Calu3 (cell line): Measurements from ENCODE around the gene SMARCD3. TPM values are rescaled to one million over a fixed set of nuclear protein-coding genes. Genes with fewer than 3 reads are reported as not detected.

Source experiments
- BruUV-seq: library from RNA; stranded (reverse); fragments of 400-500 nt; replicated peaks from 2 replicates; lab custom pipeline; 2021; lab: Mats Ljungman, UMichigan
- CTCF ChIA-PET: fragments of 300-600 bp; sonication (Branson Sonifier 250); formaldehyde crosslinking; loops from one replicate; lab custom pipeline; 2022; ENCODE audit warnings: antibody characterized with exemption; lab: Charles Lee
- DNase-seq: peaks from one replicate; pipeline ENCODE4 v3.0.0; 2022
- H3K27ac Mint-ChIP-seq: one replicate; pipeline ENCODE4 v1.8.0; 2022; ENCODE audit warnings: mixed read lengths; ENCODE audit not compliant: unreplicated experiment
- H3K27me3 Mint-ChIP-seq: one replicate; pipeline ENCODE4 v1.8.0; 2022; ENCODE audit warnings: mixed read lengths; ENCODE audit not compliant: unreplicated experiment
- H3K36me3 Mint-ChIP-seq: one replicate; pipeline ENCODE4 v1.8.0; 2022; ENCODE audit warnings: mild to moderate bottlenecking, moderate library complexity, mixed read lengths; ENCODE audit not compliant: insufficient read depth, unreplicated experiment
- H3K4me1 Mint-ChIP-seq: one replicate; pipeline ENCODE4 v1.8.0; 2022; ENCODE audit warnings: mild to moderate bottlenecking, low read depth, mixed read lengths; ENCODE audit not compliant: unreplicated experiment
- H3K4me3 Mint-ChIP-seq: one replicate; pipeline ENCODE4 v1.8.0; 2022; ENCODE audit warnings: mild to moderate bottlenecking, low read depth, moderate library complexity, mixed read lengths; ENCODE audit not compliant: unreplicated experiment
- H3K9me3 Mint-ChIP-seq: one replicate; pipeline ENCODE4 v1.8.0; 2022; ENCODE audit warnings: low read depth, mixed read lengths; ENCODE audit not compliant: unreplicated experiment
- intact Hi-C: fragments of 100-400 bp; cut with micrococcal nuclease; formaldehyde crosslinking; loops from one replicate; pipeline ENCODE4 v1.10.0; 2022; ENCODE audit not compliant: unreplicated experiment
- total RNA-seq: library from RNA; stranded (reverse); gene quantifications from 2 replicates; pipeline ENCODE4 v1.2.3, GENCODE V29; 2022
- TF ChIP-seq, protein P1 (sequence below): fragments of 200-600 bp; IDR thresholded peaks from one replicate; pipeline ENCODE4 v1.8.0; 2022; ENCODE audit warnings: antibody characterized with exemption; ENCODE audit not compliant: unreplicated experiment

SMARCD3 gene
- total RNA-seq, 1 experiment from 2014 or later = 2.3 TPM

- TF ChIP-seq, protein P1, sequence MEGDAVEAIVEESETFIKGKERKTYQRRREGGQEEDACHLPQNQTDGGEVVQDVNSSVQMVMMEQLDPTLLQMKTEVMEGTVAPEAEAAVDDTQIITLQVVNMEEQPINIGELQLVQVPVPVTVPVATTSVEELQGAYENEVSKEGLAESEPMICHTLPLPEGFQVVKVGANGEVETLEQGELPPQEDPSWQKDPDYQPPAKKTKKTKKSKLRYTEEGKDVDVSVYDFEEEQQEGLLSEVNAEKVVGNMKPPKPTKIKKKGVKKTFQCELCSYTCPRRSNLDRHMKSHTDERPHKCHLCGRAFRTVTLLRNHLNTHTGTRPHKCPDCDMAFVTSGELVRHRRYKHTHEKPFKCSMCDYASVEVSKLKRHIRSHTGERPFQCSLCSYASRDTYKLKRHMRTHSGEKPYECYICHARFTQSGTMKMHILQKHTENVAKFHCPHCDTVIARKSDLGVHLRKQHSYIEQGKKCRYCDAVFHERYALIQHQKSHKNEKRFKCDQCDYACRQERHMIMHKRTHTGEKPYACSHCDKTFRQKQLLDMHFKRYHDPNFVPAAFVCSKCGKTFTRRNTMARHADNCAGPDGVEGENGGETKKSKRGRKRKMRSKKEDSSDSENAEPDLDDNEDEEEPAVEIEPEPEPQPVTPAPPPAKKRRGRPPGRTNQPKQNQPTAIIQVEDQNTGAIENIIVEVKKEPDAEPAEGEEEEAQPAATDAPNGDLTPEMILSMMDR = no peak
- no TSS peak for BruUV-seq
- CTCF ChIA-PET = no interaction called here
- DNase-seq = no peak
- intact Hi-C loops = no loop called here
- Mint-ChIP-seq H3K9me3 (no peaks in the 10 kb centered on the region), H3K27me3 (no peaks in the 10 kb centered on the region), H3K4me3 (no peak within 1 kb of the TSS), H3K27ac (no peak within 1 kb of the TSS), H3K4me1 (no peaks in the 10 kb centered on the region), H3K36me3 (peaks cover 11% of the 10 kb centered on the region)
Measured at GRCh38 chr7:151210087-151210854, 38.2 kb downstream of the SMARCD3 start, which contains the start of gene H2BK1. TSS of gene H2BK1 (minus strand) at chr7:151210488. CDS start at chr7:151210318, 170 bp downstream.

GRCh38 chr7:151209588-151209987 lies 38.9 kb downstream of the SMARCD3 start:
- Mint-ChIP-seq H3K27ac (no peak overlapping the region), H3K4me1 (no peaks in the 10 kb centered on the region), H3K9me3 (no peaks in the 10 kb centered on the region), H3K4me3 (no peak overlapping the region), H3K27me3 (no peaks in the 10 kb centered on the region), H3K36me3 (peaks cover 6% of the 10 kb centered on the region)
- CTCF ChIA-PET = interaction anchor here (0.5 kb wide), 1 partner anchor 10 kb away, joined by 3 read pairs; no protein-coding TSS in a partner anchor
- DNase-seq = no peak
- TF ChIP-seq, protein P1 = no peak
- no TSS peak for BruUV-seq
- intact Hi-C loops = no loop called here

DNA sequence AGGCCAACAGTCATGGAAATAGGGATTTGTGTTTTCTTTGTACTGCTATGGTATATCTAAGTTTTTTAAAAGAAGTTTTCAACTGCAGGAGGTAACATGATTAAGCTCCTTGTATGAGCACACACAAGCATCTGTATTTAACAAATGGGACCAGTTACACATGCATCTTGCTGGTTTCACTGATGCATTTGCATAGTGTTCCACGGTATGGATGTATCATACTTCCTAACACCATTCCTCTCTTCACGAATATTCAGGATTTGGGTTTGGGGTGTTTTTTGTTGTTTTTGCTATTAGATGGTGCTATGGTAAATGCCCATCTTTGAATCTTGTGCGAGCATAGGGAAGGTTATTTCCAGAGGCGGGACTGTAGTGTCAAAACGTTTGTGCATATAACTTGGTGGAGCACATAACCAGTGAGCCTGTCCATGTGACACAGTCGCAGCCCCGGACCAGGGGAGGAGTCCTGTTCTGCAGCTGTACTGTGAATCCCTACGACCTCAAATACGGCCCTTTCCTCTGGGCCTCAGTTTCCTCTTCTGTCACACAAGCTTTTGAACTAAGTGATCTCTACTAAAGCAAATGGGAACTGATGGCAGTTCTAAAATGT lies 40.1 kb downstream of the SMARCD3 start:
- intact Hi-C loops = no loop called here
- no peak overlapping the region for H3K27ac Mint-ChIP-seq
- no peaks in the 10 kb centered on the region for H3K27me3 Mint-ChIP-seq
- no peaks in the 10 kb centered on the region for H3K36me3 Mint-ChIP-seq
- CTCF ChIA-PET = no interaction called here
- no peak overlapping the region for H3K4me3 Mint-ChIP-seq
- no TSS peak for BruUV-seq
- H3K4me1 Mint-ChIP-seq = no peaks in the 10 kb centered on the region
- TF ChIP-seq, protein P1 = no peak
- no peak for DNase-seq
- H3K9me3 Mint-ChIP-seq = no peaks in the 10 kb centered on the region

GRCh38 chr7:151207804-151208203 lies 40.7 kb downstream of the SMARCD3 start:
- no peak overlapping the region for H3K4me3 Mint-ChIP-seq
- no TSS peak for BruUV-seq
- CTCF ChIA-PET = no interaction called here
- no peaks in the 10 kb centered on the region for H3K4me1 Mint-ChIP-seq
- no peaks in the 10 kb centered on the region for H3K27me3 Mint-ChIP-seq
- DNase-seq = no peak
- H3K36me3 Mint-ChIP-seq = no peaks in the 10 kb centered on the region
- intact Hi-C loops = no loop called here
- TF ChIP-seq, protein P1 = no peak
- H3K9me3 Mint-ChIP-seq = no peaks in the 10 kb centered on the region
- no peak overlapping the region for H3K27ac Mint-ChIP-seq
